CD8-positive, alpha-beta memory T cell (primary cell): ENCODE measurements around the gene TCHHL1. TPM values are rescaled to one million over a fixed set of nuclear protein-coding genes. Genes with fewer than 3 reads are reported as not detected.
"Not testable (repeated sequence)": the region's sequence is repeated elsewhere in the genome, so short reads cannot be mapped to it uniquely, and the experiment has no call there.

ENCODE experiments used
- CTCF ChIA-PET: fragments of 350-600 bp; sonication (Branson Sonifier 250); formaldehyde crosslinking; loops from one replicate; lab custom pipeline; 2021; ENCODE audit warnings: antibody characterized with exemption; lab: Charles Lee
- POLR2A ChIA-PET: fragments of 350-600 bp; sonication (Branson Sonifier 250); formaldehyde crosslinking; loops from one replicate; lab custom pipeline; 2021; ENCODE audit warnings: antibody characterized with exemption; lab: Charles Lee
- DNase-seq, 5 donors: peaks; one replicate each; pipeline versions ENCODE4 v3.0.0 to v3.0.0-alpha.2; 2020 to 2022; ENCODE audit warnings: mixed read lengths in 1 of 5
- H3K27ac ChIP-seq: one replicate; pipeline ENCODE4 v1.7.0; 2013; ENCODE audit warnings: low read depth, mild to moderate bottlenecking, low read length, moderate library complexity
- H3K27me3 ChIP-seq: 2 replicates; pipeline ENCODE4 v1.7.0; 2013; ENCODE audit warnings: low read length, mild to moderate bottlenecking; ENCODE audit not compliant: insufficient read depth, poor library complexity, severe bottlenecking
- H3K36me3 ChIP-seq: 2 replicates; pipeline ENCODE4 v1.7.0; 2013; ENCODE audit warnings: mild to moderate bottlenecking, low read length, moderate library complexity; ENCODE audit not compliant: insufficient read depth
- H3K4me1 ChIP-seq: 2 replicates; pipeline ENCODE4 v1.7.0; 2013; ENCODE audit warnings: mild to moderate bottlenecking, low read length, moderate library complexity; ENCODE audit not compliant: insufficient read depth
- H3K4me3 ChIP-seq: 2 replicates; pipeline ENCODE4 v1.7.0; 2013; ENCODE audit warnings: mild to moderate bottlenecking, low read length
- H3K9me3 ChIP-seq: 2 replicates; pipeline ENCODE4 v1.7.0; 2013; ENCODE audit warnings: mild to moderate bottlenecking, low read length
- H3K27ac Mint-ChIP-seq, 8 donors: one replicate each; pipeline ENCODE4 v1.8.0; 2020 to 2021; ENCODE audit warnings: mixed read lengths in 8 of 8, mild to moderate bottlenecking in 6 of 8, inconsistent platforms in 3 of 8, moderate library complexity in 3 of 8
- H3K27me3 Mint-ChIP-seq, 2 donors: one replicate each; pipeline ENCODE4 v1.8.0; 2020 to 2021; ENCODE audit warnings: mixed read lengths in 2 of 2, mild to moderate bottlenecking in 1 of 2, moderate library complexity in 1 of 2
- H3K36me3 Mint-ChIP-seq, 3 donors: one replicate each; pipeline ENCODE4 v1.8.0; 2020 to 2021; ENCODE audit warnings: mixed read lengths in 3 of 3, inconsistent platforms in 1 of 3, mild to moderate bottlenecking in 1 of 3
- H3K4me1 Mint-ChIP-seq, 3 donors: one replicate each; pipeline ENCODE4 v1.8.0; 2020 to 2021; ENCODE audit warnings: mixed read lengths in 3 of 3, inconsistent platforms in 1 of 3, mild to moderate bottlenecking in 1 of 3
- H3K4me3 Mint-ChIP-seq, 7 donors: one replicate each; pipeline ENCODE4 v1.8.0; 2020 to 2021; ENCODE audit warnings: mixed read lengths in 7 of 7, mild to moderate bottlenecking in 6 of 7, moderate library complexity in 4 of 7, inconsistent platforms in 2 of 7
- H3K9me3 Mint-ChIP-seq, 5 donors: one replicate each; pipeline ENCODE4 v1.8.0; 2020 to 2022; ENCODE audit warnings: mixed read lengths in 5 of 5, mild to moderate bottlenecking in 3 of 5, moderate library complexity in 2 of 5, inconsistent platforms in 1 of 5
- polyA plus RNA-seq: library from polyadenylated mRNA; unstranded; fragments of 300-500 nt; fragmentation: Illumina TruSeq; gene quantifications from one replicate; pipeline ENCODE4 v1.2.3, GENCODE V29; 2021
- total RNA-seq, 2 experiments: library from RNA; stranded (reverse); gene quantifications; one replicate each; pipeline ENCODE4 v1.2.3, GENCODE V29; 2021

TCHHL1 gene
- total and polyA plus RNA-seq, 3 experiments from 2014 or later: not detected

DNA sequence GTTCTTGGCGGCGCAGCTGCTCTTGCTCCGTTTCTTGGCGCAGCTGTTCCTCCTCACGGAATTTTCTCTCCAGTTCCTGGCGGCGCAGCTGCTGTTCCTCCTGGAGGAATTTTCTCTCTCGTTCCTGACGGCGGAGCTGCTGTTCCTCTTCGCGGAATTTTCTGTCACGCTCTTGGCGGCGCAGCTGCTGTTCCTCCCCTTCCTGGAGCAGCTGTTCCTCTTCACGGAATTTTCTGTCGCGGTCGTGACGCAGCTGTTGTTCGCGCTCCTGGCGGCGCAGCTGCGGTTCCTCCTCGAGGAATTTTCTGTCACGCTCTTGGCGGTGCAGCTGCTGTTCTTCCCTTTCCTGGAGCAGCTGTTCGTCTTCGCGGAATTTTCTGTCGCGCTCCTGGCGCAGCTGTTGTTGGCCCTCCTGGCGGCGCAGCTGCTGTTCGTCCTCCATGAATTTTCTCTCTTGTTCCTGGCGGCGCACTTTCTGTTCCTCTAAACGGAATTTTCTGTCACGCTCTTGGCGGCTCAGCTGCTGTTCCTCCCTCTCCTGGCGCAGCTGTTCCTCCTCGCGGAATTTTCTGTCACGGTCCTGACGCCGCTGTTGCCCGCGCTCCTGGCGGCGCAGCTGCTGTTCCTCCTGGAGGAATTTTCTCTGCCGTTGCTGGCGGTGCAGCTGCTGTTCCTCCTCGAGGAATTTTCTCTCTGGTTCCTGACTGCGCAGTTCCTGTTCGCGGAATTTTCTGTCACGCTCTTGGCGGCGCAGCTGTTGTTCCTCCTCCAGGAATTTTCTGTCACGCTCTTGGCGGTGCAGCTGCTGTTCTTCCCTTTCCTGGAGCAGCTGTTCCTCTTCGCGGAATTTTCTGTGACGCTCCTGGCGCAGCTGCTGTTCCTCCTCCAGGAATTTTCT lies 19.4 kb upstream of the TCHHL1 start:
- Mint-ChIP-seq H3K27me3 (peaks cover 19 to 22% of the 10 kb centered on the region in 2 donors), H3K36me3 (no peaks in the 10 kb centered on the region), H3K4me3 (peak overlapping the region in 1 of 7 donors; percentile 66), H3K4me1 (peaks cover 3 to 8% (median 4%) of the 10 kb centered on the region in 3 donors), H3K9me3 (peaks cover 0 to 6% (median 3%) of the 10 kb centered on the region in 5 donors), H3K27ac (no peak overlapping the region)
- H3K36me3 ChIP-seq: no peaks in the 10 kb centered on the region
- H3K27me3 ChIP-seq: peaks cover 50% of the 10 kb centered on the region
- ChIA-PET POLR2A (no interaction called here), CTCF (no interaction called here)
- peaks cover 21% of the 10 kb centered on the region for H3K4me1 ChIP-seq
- DNase-seq: no peak
- H3K9me3 ChIP-seq: no peaks in the 10 kb centered on the region
- no peak overlapping the region for H3K4me3 ChIP-seq
- H3K27ac ChIP-seq: no peak overlapping the region

DNA sequence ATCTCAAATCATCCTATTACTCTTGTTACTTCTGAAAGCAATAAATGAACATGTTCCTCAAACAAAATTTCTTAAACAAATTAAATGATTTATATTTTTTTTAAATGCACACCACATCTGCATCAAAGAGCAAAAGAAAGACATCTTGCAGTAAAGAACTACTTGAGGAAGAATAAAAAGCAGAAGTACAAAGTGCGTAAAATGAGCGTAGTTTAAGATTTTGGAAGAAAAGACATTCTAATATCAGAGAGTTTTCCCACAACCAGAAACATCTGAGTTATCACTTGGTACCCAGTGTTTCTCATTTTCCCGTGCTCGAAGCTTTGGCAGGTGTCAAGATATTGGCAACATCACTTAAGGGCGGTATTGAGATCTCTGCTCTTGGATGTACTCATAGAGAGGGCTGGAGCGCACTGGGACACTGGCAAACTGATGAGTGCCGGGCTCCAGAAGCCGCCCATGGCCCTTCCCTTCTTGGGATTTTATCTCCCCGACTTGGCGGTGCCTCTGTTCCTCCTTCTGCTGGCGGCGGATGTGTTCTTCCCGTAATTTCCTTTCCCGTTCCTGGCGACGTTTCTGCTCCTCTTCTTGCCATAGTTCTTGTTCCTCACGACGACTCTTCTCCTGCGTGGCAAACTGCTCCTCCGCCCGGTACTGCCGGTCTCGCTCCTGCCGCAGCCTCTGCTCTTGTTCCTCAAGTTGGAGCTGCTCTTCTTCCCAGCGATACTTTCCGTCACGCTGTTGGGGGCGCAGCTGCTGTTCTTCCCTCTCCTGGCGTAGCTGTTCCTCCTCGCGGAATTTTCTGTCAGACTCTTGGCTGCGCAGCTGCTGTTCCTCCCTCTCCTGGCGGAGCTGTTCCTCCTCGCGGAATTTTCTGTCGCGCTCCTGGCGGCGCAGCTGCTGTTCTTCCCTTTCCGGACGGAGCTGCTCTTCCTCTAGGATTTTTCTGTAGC lies 18.4 kb upstream of the TCHHL1 start:
- POLR2A ChIA-PET: no interaction called here
- Histone ChIP-seq H3K36me3 (no peaks in the 10 kb centered on the region), H3K27ac (no peak overlapping the region), H3K9me3 (no peaks in the 10 kb centered on the region), H3K4me1 (peaks cover 15% of the 10 kb centered on the region), H3K4me3 (no peak overlapping the region), H3K27me3 (peaks cover 42% of the 10 kb centered on the region)
- CTCF ChIA-PET: no interaction called here
- peaks cover 3 to 8% (median 4%) of the 10 kb centered on the region in 3 donors for H3K4me1 Mint-ChIP-seq
- no peak for DNase-seq
- peaks cover 0 to 6% (median 3%) of the 10 kb centered on the region in 5 donors for H3K9me3 Mint-ChIP-seq
- H3K27ac Mint-ChIP-seq: no peak overlapping the region
- H3K36me3 Mint-ChIP-seq: no peaks in the 10 kb centered on the region
- H3K4me3 Mint-ChIP-seq: peak overlapping the region in 3 of 7 donors; percentile 29 to 60 (median 59)
- H3K27me3 Mint-ChIP-seq: peaks cover 22 to 24% of the 10 kb centered on the region in 2 donors

DNA sequence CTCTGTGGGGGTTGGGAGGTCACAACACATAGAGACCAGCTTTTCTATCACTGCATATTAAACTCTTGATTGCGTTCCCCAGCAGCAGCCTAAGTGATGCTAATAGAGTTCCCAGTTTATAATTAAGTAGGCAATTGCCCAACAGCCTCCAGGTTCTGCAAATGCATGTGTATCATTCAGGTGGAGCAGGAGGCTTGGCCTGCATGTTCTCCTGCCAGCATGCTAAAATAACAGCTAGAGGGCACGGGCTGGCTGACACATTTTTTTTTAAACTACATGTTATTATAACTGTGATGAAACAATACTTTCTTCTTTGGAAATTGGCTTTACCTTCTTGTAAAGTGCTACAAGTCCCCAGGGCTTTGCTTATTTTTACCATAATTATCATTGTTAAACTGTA lies 16.0 kb upstream of the TCHHL1 start:
- POLR2A ChIA-PET: no interaction called here
- peaks cover 0 to 6% (median 3%) of the 10 kb centered on the region in 5 donors for H3K9me3 Mint-ChIP-seq

DNA sequence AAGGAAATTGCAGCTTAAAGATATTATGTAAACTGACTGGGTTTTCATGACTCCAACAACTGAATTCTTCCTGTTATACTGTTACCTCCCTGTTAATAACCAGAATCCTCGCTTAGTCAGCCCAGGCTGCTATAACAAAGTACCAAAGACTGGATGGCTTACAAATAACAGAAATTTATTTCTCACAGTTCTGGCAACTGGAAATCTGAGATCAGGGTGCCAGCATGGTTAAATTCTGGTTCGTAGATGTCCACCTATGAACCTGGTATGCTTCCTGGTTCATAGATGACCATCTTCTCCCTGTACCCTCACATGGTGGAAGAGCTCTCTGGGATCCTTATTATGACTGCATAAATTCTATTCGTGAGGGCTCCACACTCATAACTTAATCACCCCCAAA lies 8.1 kb upstream of the TCHHL1 start:
- no peak overlapping the region for H3K27ac Mint-ChIP-seq
- peaks cover 0 to 3% (median 0%) of the 10 kb centered on the region in 3 donors for H3K36me3 Mint-ChIP-seq
- no peaks in the 10 kb centered on the region for H3K4me1 Mint-ChIP-seq
- Histone ChIP-seq H3K27ac (no peak overlapping the region), H3K4me1 (no peaks in the 10 kb centered on the region), H3K9me3 (no peaks in the 10 kb centered on the region), H3K36me3 (no peaks in the 10 kb centered on the region), H3K4me3 (no peak overlapping the region), H3K27me3 (peaks cover 3% of the 10 kb centered on the region)
- ChIA-PET POLR2A (no interaction called here), CTCF (no interaction called here)
- DNase-seq: no peak
- H3K9me3 Mint-ChIP-seq: peaks cover 4 to 16% (median 13%) of the 10 kb centered on the region in 5 donors
- H3K4me3 Mint-ChIP-seq: no peak overlapping the region
- H3K27me3 Mint-ChIP-seq: peaks cover 20 to 81% of the 10 kb centered on the region in 2 donors

More for the DNA sequence above, 16.0 kb upstream of the TCHHL1 start:
- Histone ChIP-seq H3K27me3 (peaks cover 36% of the 10 kb centered on the region), H3K36me3 (no peaks in the 10 kb centered on the region), H3K4me1 (peaks cover 10% of the 10 kb centered on the region), H3K27ac (no peak overlapping the region), H3K9me3 (no peaks in the 10 kb centered on the region), H3K4me3 (no peak overlapping the region)
- CTCF ChIA-PET: no interaction called here
- Mint-ChIP-seq H3K27me3 (peaks cover 27 to 46% of the 10 kb centered on the region in 2 donors), H3K4me3 (no peak overlapping the region), H3K36me3 (no peaks in the 10 kb centered on the region), H3K27ac (no peak overlapping the region), H3K4me1 (peaks cover 3 to 8% (median 4%) of the 10 kb centered on the region in 3 donors)
- no peak for DNase-seq

DNA sequence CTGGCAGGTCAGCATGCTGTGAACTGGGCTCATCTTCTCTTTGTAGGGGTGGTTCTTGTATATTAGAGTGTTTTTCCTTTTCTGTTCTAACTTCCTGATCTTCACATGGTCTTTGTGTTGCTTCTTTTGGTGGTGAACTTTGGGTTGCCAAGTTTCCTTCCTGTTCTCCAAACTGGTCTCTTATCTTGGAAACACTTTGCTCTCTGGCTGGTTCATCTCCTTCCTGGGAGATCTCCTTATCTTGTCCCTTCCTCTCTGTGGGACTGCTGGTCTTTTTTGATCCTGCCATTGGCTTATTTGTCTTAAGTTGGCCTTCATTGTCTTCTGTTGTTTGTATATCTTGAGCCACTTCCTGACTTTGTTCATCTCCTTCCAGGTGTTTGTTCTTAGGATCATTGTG lies 2.1 kb downstream of the TCHHL1 start:
- Mint-ChIP-seq H3K36me3 (peaks cover 0 to 3% (median 0%) of the 10 kb centered on the region in 3 donors), H3K27ac (no peak overlapping the region), H3K27me3 (peaks cover 6 to 18% of the 10 kb centered on the region in 2 donors), H3K4me1 (no peaks in the 10 kb centered on the region), H3K9me3 (peaks cover 0 to 3% (median under 1%) of the 10 kb centered on the region in 5 donors), H3K4me3 (no peak overlapping the region)
- Histone ChIP-seq H3K27me3 (peaks cover 5% of the 10 kb centered on the region), H3K9me3 (no peaks in the 10 kb centered on the region), H3K27ac (no peak overlapping the region), H3K36me3 (no peaks in the 10 kb centered on the region), H3K4me1 (no peaks in the 10 kb centered on the region), H3K4me3 (no peak overlapping the region)
- ChIA-PET POLR2A (no interaction called here), CTCF (interaction anchor here (1.5 kb wide), 1 partner anchor 34 kb away, joined by 3 read pairs; no protein-coding TSS in a partner anchor)
- DNase-seq: no peak

DNA sequence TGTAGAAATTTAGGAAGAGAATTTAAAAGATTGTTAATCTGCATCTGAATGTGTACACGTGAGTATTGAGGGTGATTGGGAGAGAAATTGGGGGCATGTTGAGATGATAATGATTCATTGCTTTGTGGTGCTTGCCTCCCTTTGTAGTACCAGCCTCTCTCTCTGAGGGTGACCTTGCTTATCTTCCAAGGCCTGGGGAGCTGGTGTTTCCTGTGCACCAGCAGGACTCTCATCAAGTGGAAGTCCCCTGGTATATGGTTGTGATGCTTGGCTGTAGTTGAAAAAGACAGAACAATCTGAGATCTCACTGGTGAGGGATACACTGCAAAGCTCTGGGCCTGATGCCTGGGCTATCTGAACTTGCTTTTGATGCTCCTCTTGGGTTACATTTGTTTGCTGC lies 4.0 kb downstream of the TCHHL1 start:
- H3K4me1 ChIP-seq: no peaks in the 10 kb centered on the region
- Mint-ChIP-seq H3K9me3 (no peaks in the 10 kb centered on the region), H3K4me3 (no peak overlapping the region), H3K27ac (no peak overlapping the region), H3K27me3 (peaks cover 2 to 9% of the 10 kb centered on the region in 2 donors), H3K36me3 (no peaks in the 10 kb centered on the region), H3K4me1 (no peaks in the 10 kb centered on the region)
- CTCF ChIA-PET: no interaction called here
- no peaks in the 10 kb centered on the region for H3K9me3 ChIP-seq
- H3K4me3 ChIP-seq: no peak overlapping the region
- H3K36me3 ChIP-seq: no peaks in the 10 kb centered on the region
- H3K27ac ChIP-seq: no peak overlapping the region
- H3K27me3 ChIP-seq: peaks cover 5% of the 10 kb centered on the region
- POLR2A ChIA-PET: no interaction called here
- DNase-seq: no peak

DNA sequence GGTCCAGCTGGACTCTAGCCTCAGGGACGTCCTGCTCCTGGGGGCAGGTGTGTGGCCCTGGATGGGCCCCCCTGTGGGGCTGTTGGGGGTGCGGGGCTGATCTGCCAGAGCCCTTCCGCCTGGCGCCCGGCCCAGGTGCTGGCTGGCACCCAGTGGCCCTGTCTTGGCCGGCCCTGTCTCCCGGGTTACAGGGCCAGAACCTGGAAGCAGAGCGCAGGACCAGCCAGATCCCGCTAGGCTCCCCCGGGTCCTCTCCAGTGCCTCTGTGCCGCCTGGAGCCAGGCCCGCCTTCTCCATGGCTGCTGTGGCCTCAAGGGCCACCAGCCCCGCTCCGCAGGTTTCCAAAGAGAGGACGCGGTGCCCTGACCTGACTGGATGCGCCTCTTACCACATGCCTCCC lies 7.8 kb downstream of the TCHHL1 start:
- H3K4me3 ChIP-seq, POLR2A ChIA-PET, H3K27ac Mint-ChIP-seq: not testable (repeated sequence)

More for the DNA sequence above, 7.8 kb downstream of the TCHHL1 start:
- H3K36me3 Mint-ChIP-seq, H3K36me3 ChIP-seq, H3K27me3 ChIP-seq, H3K4me1 Mint-ChIP-seq, CTCF ChIA-PET, H3K4me1 ChIP-seq, H3K4me3 Mint-ChIP-seq, H3K9me3 ChIP-seq, H3K9me3 Mint-ChIP-seq, DNase-seq, H3K27ac ChIP-seq: not testable (repeated sequence)
- H3K27me3 Mint-ChIP-seq: peaks cover 7 to 21% of the 10 kb centered on the region in 2 donors
